Lower leg skin (tissue), 3 donors: Measurements from ENCODE around the gene GLI1.
"Not testable (repeated sequence)": the region's sequence is repeated elsewhere in the genome, so short reads cannot be mapped to it uniquely, and the experiment has no call there.

Experiments
- POLR2A ChIP-seq, 2 donors: fragments of 450-650 bp; IDR thresholded peaks; one replicate each; pipeline ENCODE4 v1.6.1; 2016 to 2017; ENCODE audit warnings: antibody characterized with exemption in 2 of 2, mild to moderate bottlenecking in 1 of 2, moderate library complexity in 1 of 2
- TF ChIP-seq, protein P1 (sequence below), 3 donors: fragments of 450-650 bp; IDR thresholded peaks; one replicate each; pipeline ENCODE4 v1.5.1; 2016; ENCODE audit warnings: antibody characterized with exemption in 3 of 3, mild to moderate bottlenecking in 3 of 3, moderate library complexity in 2 of 3

DNA sequence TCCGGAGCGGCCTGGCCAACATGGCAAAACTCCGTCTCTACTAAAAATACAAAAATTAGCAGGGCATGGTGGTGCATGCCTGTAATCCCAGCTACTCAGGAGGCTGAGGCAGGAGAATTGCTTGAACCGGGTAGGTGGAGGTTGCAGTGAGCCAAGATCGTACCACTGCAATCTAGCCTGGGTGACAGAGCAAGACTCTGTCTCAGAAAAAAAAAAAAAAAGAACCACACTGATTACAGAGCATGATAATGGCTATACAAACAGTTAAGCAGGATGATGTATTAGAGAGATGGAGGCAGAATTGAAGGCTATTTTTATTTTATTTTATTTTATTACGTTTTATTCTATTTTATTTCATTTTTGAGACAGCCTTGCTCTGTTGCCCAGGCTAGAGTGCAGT lies 15.2 kb upstream of the GLI1 start:
- TF ChIP-seq, protein P1, sequence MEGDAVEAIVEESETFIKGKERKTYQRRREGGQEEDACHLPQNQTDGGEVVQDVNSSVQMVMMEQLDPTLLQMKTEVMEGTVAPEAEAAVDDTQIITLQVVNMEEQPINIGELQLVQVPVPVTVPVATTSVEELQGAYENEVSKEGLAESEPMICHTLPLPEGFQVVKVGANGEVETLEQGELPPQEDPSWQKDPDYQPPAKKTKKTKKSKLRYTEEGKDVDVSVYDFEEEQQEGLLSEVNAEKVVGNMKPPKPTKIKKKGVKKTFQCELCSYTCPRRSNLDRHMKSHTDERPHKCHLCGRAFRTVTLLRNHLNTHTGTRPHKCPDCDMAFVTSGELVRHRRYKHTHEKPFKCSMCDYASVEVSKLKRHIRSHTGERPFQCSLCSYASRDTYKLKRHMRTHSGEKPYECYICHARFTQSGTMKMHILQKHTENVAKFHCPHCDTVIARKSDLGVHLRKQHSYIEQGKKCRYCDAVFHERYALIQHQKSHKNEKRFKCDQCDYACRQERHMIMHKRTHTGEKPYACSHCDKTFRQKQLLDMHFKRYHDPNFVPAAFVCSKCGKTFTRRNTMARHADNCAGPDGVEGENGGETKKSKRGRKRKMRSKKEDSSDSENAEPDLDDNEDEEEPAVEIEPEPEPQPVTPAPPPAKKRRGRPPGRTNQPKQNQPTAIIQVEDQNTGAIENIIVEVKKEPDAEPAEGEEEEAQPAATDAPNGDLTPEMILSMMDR (IDR thresholded peaks at IDR 0.05): not testable (repeated sequence)
- not testable (repeated sequence) for TF ChIP-seq POLR2A (IDR thresholded peaks at IDR 0.05)
